ENCODE measurements around the gene PALMD. TPM values are rescaled to one million over a fixed set of nuclear protein-coding genes. Genes with fewer than 3 reads are reported as not detected.

Gene PALMD
- total RNA-seq, 2 experiments from 2014 or later = not detected

GRCh38 chr1:99663501-99663900 is 17.6 kb downstream of the PALMD start:
- intact Hi-C loops (cut with DNase I, micrococcal nuclease) = no loop called here
- no peaks in the 10 kb centered on the region for H3K9me3 Mint-ChIP-seq (ENCODE audit: low read depth)
- DNase-seq (no peak), ATAC-seq (no peak)
- no peaks in the 10 kb centered on the region for H3K4me1 Mint-ChIP-seq
- H3K36me3 Mint-ChIP-seq (ENCODE audit: low read depth) = no peaks in the 10 kb centered on the region
- peaks cover 10% of the 10 kb centered on the region for H3K27me3 Mint-ChIP-seq
- H3K27ac Mint-ChIP-seq = no peak overlapping the region
- H3K4me3 Mint-ChIP-seq = no peak overlapping the region
- ChIA-PET POLR2A (no interaction called here), CTCF (interaction anchor here (1.2 kb wide), 1 partner anchor 22 kb away, joined by 3 read pairs; no protein-coding TSS in a partner anchor)

DNA sequence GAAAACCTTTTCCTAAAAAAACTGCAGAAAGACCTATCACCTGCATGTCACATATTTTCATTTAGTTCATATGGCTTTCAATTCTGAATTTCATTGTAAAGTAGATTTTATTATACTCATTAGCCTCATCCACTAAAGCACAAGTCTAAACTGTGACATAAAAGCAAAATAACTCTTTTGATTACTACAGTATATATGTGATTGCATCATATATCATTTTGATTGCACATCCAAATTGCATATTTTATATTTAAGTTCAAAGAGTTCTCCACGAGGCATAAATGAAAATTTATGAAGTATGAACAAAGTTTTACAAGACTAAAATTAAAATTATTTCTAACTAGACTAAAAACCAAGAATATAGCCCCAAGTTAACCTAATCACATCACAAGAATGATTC is 19.3 kb downstream of the PALMD start:
- Mint-ChIP-seq H3K9me3 (ENCODE audit: low read depth) (no peaks in the 10 kb centered on the region), H3K4me1 (no peaks in the 10 kb centered on the region), H3K36me3 (ENCODE audit: low read depth) (no peaks in the 10 kb centered on the region), H3K27me3 (peaks cover 10% of the 10 kb centered on the region), H3K4me3 (no peak overlapping the region), H3K27ac (no peak overlapping the region)
- ChIA-PET POLR2A (no interaction called here), CTCF (interaction anchor here (0.6 kb wide), 1 partner anchor 26 kb away, joined by 3 read pairs; no protein-coding TSS in a partner anchor)
- intact Hi-C loops (cut with DNase I, micrococcal nuclease) = no loop called here
- DNase-seq = no peak
- no peak for ATAC-seq

DNA sequence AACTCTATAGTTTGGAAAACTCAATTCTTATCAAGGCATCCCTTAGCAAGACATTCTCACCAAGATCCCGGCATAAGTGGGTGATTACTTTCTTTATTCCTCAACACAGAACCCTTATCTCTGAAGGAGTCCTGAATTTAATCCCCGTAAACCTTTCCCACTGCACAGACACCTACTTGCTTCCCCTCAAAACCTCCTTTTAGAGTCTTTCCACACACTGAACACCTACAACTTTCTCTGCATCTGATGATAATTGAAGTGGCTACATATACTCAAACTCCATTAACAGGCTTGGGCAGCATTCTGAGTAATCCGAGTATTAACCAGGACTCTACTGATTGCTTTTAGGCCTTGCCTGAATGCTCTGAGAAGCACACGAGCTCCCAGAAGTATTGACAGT is 23.5 kb downstream of the PALMD start:
- Mint-ChIP-seq H3K27me3 (peaks cover 17% of the 10 kb centered on the region), H3K36me3 (ENCODE audit: low read depth) (no peaks in the 10 kb centered on the region), H3K4me3 (no peak overlapping the region), H3K4me1 (no peaks in the 10 kb centered on the region), H3K27ac (no peak overlapping the region), H3K9me3 (ENCODE audit: low read depth) (no peaks in the 10 kb centered on the region)
- ATAC-seq (no peak), DNase-seq (no peak)
- POLR2A ChIA-PET = no interaction called here
- intact Hi-C loops (cut with DNase I, micrococcal nuclease) = no loop called here
- CTCF ChIA-PET = no interaction called here

DNA sequence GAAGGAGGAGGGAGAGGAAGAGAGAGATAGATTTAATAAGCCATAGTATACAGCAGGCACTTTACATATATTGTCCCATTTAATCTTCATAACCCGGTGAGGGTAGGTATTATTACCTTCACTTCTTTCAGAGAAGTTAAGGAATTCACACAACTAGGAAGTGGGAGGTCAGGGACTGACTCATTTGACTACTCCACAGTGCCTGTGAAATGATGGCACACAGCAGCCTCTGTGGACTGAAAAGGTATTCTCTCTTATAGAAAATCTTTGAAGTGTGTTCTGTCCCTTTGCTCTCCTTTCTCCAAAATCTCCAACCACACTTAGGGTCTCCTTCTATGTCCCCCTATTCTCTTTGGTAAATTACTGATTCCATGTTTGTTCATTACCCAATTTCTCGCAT is 23.9 kb downstream of the PALMD start:
- ChIA-PET POLR2A (no interaction called here), CTCF (no interaction called here)
- no peaks in the 10 kb centered on the region for H3K36me3 Mint-ChIP-seq (ENCODE audit: low read depth)
- no peak overlapping the region for H3K4me3 Mint-ChIP-seq
- ATAC-seq (no peak), DNase-seq (no peak)
- H3K27me3 Mint-ChIP-seq = peaks cover 17% of the 10 kb centered on the region
- intact Hi-C loops (cut with DNase I, micrococcal nuclease) = no loop called here
- no peak overlapping the region for H3K27ac Mint-ChIP-seq
- H3K9me3 Mint-ChIP-seq (ENCODE audit: low read depth) = no peaks in the 10 kb centered on the region
- H3K4me1 Mint-ChIP-seq = no peaks in the 10 kb centered on the region

- intact Hi-C loops (cut with DNase I, micrococcal nuclease) = no loop called here
- ATAC-seq (no peak), DNase-seq (no peak)
- Mint-ChIP-seq H3K36me3 (ENCODE audit: low read depth) (no peaks in the 10 kb centered on the region), H3K27ac (no peak overlapping the region), H3K4me1 (no peaks in the 10 kb centered on the region), H3K27me3 (peaks cover 17% of the 10 kb centered on the region), H3K4me3 (no peak overlapping the region), H3K9me3 (ENCODE audit: low read depth) (no peaks in the 10 kb centered on the region)
- ChIA-PET POLR2A (no interaction called here), CTCF (no interaction called here)
Observed at GRCh38 chr1:99670583-99670982, 24.7 kb downstream of the PALMD start.

DNA sequence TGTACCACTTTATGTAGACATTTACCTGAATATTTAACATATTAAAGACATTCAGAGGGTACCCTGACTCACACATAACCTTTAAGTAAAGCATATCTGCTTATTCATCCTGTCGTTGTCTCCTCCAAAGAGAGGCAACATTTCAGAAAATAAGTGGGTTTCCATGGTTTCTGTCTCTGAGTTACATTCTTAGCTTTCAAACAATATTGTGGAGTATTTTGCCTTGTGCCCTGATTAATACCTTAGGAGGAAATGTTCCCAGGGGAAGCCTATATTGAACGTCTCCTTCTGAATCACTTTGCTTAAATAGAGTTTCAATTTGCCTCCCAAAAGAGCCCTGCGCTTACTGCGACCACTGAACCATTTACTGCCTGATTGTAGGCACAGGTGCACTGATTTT is 26.1 kb downstream of the PALMD start:
- Mint-ChIP-seq H3K9me3 (ENCODE audit: low read depth) (no peaks in the 10 kb centered on the region), H3K4me3 (no peak overlapping the region), H3K36me3 (ENCODE audit: low read depth) (no peaks in the 10 kb centered on the region), H3K27me3 (peaks cover 17% of the 10 kb centered on the region), H3K27ac (no peak overlapping the region), H3K4me1 (no peaks in the 10 kb centered on the region)
- intact Hi-C loops (cut with DNase I, micrococcal nuclease) = no loop called here
- ATAC-seq (no peak), DNase-seq (no peak)
- ChIA-PET POLR2A (no interaction called here), CTCF (interaction anchor here (0.6 to 0.9 kb wide), 2 partner anchors 18 to 544 kb away, joined by 3 read pairs; no protein-coding TSS in a partner anchor)

DNA sequence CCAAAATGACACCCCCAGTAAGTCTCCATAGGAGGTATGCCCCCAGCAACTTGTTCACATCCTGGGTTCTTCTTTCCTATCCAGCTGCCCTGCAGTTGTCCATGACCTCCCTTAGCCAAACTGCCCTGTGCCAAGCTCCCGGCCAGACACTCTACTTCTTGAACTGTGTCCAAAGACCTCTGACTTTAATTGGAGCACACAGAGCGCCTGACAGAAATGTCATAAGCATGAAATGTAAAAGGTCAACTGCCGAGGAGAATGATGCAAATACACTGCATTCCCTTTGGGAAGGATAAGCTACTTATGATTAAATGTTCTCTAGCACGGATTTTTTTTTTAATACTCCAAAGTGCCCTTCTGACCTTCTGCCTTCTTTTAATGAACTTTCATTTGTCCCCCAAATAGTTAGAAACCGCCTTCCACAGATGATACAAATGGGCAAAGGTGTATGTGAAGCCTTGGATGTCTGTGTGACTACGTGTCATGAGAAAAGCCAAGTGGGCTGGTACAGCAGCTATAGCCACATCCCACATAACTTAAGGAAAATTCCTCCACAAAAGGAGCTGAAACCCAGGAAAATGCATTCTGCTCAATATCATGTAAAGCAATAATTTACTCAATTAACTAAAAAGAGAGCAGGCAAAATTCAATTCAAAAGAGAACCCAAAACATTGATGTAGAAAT is 26.8 kb downstream of the PALMD start:
- ATAC-seq (no peak), DNase-seq (no peak)
- no peaks in the 10 kb centered on the region for H3K4me1 Mint-ChIP-seq
- intact Hi-C loops (cut with DNase I, micrococcal nuclease) = no loop called here
- no peak overlapping the region for H3K27ac Mint-ChIP-seq
- H3K27me3 Mint-ChIP-seq = peaks cover 19% of the 10 kb centered on the region
- no peaks in the 10 kb centered on the region for H3K9me3 Mint-ChIP-seq (ENCODE audit: low read depth)
- ChIA-PET CTCF (interaction anchor here (0.6 to 0.9 kb wide), 2 partner anchors 19 to 543 kb away, joined by 3 read pairs; no protein-coding TSS in a partner anchor), POLR2A (no interaction called here)
- no peak overlapping the region for H3K4me3 Mint-ChIP-seq
- H3K36me3 Mint-ChIP-seq (ENCODE audit: low read depth) = no peaks in the 10 kb centered on the region

DNA sequence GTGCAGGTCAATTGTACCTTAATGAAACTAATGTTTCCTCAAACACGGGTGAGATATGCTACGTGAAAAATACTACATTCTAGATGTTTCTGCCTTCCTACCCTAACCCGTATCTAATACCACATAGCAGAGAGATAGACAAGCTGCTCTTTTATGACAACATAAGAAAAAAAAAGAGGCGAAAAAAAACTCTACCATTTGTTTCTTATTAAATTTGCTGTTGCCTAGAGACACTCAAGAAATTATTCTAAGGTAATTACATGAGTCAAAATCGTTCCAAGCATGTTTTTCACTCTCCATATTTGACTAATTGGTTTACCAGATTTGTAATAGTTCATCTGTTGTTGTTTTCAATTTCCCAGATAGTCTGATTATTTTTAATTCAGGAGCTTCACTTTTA is 27.4 kb downstream of the PALMD start:
- Mint-ChIP-seq H3K27me3 (peaks cover 19% of the 10 kb centered on the region), H3K27ac (no peak overlapping the region), H3K9me3 (ENCODE audit: low read depth) (no peaks in the 10 kb centered on the region), H3K4me1 (no peaks in the 10 kb centered on the region), H3K4me3 (no peak overlapping the region), H3K36me3 (ENCODE audit: low read depth) (no peaks in the 10 kb centered on the region)
- ATAC-seq (no peak), DNase-seq (no peak)
- ChIA-PET POLR2A (no interaction called here), CTCF (no interaction called here)
- intact Hi-C loops (cut with DNase I, micrococcal nuclease) = no loop called here

- POLR2A ChIA-PET = no interaction called here
- H3K4me3 Mint-ChIP-seq = no peak overlapping the region
- CTCF ChIA-PET = interaction anchor here (1.0 kb wide), 1 partner anchor 13 kb away, joined by 3 read pairs; no protein-coding TSS in a partner anchor
- DNase-seq (no peak), ATAC-seq (no peak)
- no peaks in the 10 kb centered on the region for H3K36me3 Mint-ChIP-seq (ENCODE audit: low read depth)
- no peaks in the 10 kb centered on the region for H3K4me1 Mint-ChIP-seq
- H3K9me3 Mint-ChIP-seq (ENCODE audit: low read depth) = no peaks in the 10 kb centered on the region
- H3K27ac Mint-ChIP-seq = no peak overlapping the region
- peaks cover 14% of the 10 kb centered on the region for H3K27me3 Mint-ChIP-seq
- intact Hi-C loops (cut with DNase I, micrococcal nuclease) = no loop called here
Observed at GRCh38 chr1:99674115-99675064, 28.5 kb downstream of the PALMD start.

DNA sequence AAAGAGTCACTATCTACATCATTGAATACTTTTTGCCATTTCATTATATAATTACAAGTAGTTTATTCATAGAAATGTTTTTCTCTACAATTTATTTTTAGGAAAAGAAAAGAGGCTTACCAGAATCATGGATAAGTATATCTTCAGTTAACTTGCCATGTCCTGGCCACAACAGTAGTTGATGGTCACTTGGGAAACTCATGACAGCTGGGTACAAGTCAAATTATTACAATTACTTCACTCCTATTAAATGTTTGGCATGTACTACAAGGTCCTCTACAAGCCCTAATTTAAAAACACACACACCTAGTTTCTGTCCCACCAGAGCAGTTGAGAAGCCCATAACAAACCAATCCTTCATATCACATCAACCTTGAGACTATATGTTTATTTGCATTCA is 29.4 kb downstream of the PALMD start:
- Mint-ChIP-seq H3K27ac (no peak overlapping the region), H3K4me1 (no peaks in the 10 kb centered on the region), H3K27me3 (peaks cover 13% of the 10 kb centered on the region), H3K36me3 (ENCODE audit: low read depth) (no peaks in the 10 kb centered on the region), H3K4me3 (no peak overlapping the region), H3K9me3 (ENCODE audit: low read depth) (no peaks in the 10 kb centered on the region)
- ATAC-seq (no peak), DNase-seq (no peak)
- ChIA-PET CTCF (no interaction called here), POLR2A (no interaction called here)
- intact Hi-C loops (cut with DNase I, micrococcal nuclease) = no loop called here

DNA sequence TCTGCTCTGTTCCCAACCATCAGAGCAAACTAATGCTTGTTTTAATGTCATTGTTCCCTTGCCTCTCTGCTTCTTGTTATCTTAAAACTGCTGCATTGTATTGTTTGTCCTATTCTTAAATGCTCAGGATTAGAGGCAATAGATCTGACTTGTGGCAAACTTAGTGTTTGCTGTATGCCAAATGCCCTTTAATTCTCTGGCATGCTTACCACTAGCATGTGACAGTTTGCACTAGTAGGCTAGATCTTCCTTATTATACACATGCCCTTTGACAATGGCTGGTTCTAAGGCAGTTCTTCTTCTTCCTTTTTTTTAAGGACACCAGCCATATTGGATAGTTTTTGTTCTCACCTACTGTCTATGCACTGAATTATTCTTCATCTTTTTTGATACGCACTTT is 30.1 kb downstream of the PALMD start:
- ATAC-seq (no peak), DNase-seq (no peak)
- Mint-ChIP-seq H3K27ac (no peak overlapping the region), H3K36me3 (ENCODE audit: low read depth) (no peaks in the 10 kb centered on the region), H3K9me3 (ENCODE audit: low read depth) (no peaks in the 10 kb centered on the region), H3K4me3 (no peak overlapping the region), H3K27me3 (peaks cover 13% of the 10 kb centered on the region), H3K4me1 (no peaks in the 10 kb centered on the region)
- CTCF ChIA-PET = no interaction called here
- intact Hi-C loops (cut with DNase I, micrococcal nuclease) = no loop called here
- POLR2A ChIA-PET = no interaction called here

DNA sequence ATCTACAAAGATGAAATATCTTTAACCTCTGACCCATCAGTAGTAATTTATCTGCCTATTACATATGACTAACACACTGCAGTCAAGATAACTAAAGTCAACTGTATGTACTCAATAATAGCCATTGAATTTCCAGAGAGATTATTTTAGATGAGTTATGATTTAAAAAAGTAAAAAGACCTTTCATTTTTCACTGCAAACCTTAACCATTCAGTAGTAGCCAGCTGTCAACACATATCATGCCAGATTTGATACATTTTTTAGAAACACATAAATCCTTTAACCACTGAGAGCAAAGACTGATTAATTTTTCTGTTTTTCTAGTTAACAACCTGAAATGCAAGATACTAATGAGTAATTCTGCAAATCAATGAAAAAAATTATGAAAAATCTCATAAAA is 31.0 kb downstream of the PALMD start:
- ATAC-seq (no peak), DNase-seq (no peak)
- POLR2A ChIA-PET = no interaction called here
- Mint-ChIP-seq H3K4me1 (no peaks in the 10 kb centered on the region), H3K27ac (no peak overlapping the region), H3K36me3 (ENCODE audit: low read depth) (no peaks in the 10 kb centered on the region), H3K9me3 (ENCODE audit: low read depth) (no peaks in the 10 kb centered on the region), H3K4me3 (no peak overlapping the region), H3K27me3 (peaks cover 15% of the 10 kb centered on the region)
- intact Hi-C loops (cut with DNase I, micrococcal nuclease) = no loop called here
- CTCF ChIA-PET = no interaction called here
